ENCODE measurements around the gene MSI2.

MSI2 gene

DNA sequence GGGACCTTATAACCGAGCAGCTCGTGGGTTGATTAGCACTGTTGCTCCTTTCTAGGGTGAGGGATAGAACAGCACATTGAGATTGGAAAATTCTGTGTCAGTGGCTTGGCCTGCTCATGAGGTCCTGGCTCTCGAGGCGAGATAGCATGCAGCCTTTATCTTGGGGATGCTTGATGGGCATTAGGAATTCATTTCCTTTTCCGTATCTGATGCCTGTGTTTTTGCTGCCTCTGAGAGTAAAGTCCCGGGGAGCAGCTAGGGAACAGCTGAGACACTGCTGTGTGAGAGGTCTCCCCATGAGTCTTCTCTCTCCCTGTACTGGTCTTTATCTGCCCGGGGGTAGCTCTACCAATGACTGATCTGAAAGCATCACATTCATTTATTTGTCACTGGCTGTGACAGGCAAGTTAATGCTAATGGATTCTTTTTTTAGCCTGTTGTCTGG is 14.5 kb downstream of the MSI2 start:
- no peak for DNase-seq (ENCODE audit: low read depth)

DNA sequence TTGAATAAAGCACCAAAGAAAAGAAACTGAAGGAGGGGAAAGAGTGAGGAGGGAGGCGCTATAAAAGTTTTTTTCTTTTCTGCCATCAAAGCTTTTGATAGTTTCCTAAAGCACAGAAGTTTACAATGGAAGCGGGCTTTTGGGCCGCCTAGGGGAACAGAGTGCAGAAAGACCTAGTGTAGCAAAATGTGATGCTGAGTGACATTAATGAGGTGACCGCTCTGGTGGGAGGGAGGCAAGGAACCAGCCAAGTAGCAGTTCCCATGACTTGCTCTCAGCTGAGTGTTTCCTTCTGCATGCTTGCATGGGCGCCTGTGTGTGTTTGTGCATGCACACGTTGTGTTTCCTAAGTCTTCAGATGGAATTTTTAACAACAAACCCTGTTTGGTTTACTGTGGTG is 15.5 kb downstream of the MSI2 start:
- no peak for DNase-seq (ENCODE audit: low read depth)

DNA sequence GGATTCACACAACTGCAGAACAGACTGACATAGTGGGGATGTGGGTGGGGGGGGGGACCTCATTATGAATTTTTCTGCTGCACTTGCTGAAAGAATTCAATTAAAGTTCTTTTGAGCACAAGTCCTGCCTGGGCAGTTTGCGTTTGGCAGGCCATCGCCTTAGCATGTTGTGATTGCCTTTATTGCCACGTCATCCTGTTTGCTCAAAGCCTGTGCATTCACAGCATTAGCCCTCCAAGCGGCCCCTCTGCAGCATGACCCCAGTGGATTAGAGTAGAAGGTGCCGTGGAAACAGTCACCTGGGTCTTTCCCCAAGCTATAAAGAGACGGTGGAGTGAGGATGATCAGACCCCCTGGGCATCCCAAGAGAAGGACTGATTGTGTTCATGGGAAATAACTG is 17.2 kb downstream of the MSI2 start:
- no peak for DNase-seq (ENCODE audit: low read depth)

DNA sequence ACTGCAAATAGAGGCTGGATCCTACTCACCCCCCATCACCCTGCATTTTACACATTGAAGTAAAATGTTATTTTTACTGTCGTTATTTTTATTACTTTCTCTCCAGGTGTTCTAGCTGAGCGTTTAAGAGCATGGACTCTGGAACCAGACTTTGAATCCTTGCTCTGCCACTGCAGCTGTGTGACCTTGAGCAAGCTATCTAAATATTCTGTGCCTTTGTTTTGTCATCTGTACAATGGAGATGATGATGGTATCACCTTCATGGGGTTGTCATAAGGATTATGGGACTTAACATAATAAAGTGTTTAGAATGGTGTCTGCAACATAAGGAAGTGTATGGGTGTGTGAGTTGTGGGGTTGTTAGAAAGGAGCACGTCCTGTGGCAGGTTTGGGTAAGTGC is 17.8 kb downstream of the MSI2 start:
- DNase-seq (ENCODE audit: low read depth), result no peak

DNA sequence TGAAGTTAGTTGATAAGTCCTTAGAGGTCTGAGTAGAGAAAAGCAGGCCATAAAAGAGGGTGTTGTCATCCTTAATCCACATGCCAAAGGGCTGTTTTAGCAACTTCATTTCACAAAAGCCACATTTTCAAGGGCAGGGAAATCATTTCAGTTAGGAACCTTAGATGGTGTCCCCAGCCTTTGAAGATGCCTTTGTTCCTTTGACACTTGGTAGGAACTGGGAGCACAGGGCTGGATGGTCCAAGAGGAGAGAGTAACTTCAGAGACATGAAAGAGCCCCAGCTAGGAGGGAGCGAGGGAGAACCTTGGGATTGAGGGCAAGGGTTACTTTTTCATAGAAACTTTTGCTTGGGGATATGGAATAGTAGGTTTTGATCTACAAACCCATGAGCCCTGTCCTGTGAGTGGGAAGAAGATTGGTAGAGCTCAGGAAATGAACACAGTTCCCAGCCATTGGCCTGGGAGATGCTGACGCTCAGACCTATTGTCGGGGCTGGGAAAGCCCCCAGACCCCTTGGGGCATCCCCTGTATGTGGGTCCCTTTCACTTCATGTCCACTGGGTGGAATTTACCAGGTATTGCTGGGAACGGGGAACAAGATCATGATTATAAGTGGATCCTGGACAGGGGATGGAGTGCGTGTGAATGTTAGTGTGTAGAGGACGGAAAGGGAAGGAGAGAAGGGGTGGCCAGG is 18.9 kb downstream of the MSI2 start:
- DNase-seq (ENCODE audit: low read depth), result no peak

DNA sequence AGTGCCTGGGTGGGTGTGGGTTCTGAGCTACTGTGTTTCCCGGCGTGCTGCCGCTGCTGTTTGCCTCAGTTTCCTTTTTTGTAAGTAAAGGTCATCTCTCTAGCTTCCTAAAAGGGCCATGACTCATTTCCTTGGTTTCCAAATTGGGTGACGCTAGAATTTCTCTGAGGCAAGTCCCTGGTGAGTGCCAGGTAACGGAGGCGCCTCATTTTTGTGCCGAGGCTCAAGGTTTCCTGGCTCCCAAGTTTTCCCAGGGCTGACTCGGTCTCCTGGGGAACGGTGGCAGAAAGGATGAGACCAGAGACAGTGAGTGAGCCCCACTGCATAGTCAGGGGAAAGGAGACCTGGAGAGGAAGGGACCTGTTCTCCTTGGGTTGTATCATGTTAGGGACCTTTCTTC is 20.3 kb downstream of the MSI2 start:
- no peak for DNase-seq (ENCODE audit: low read depth)

DNA sequence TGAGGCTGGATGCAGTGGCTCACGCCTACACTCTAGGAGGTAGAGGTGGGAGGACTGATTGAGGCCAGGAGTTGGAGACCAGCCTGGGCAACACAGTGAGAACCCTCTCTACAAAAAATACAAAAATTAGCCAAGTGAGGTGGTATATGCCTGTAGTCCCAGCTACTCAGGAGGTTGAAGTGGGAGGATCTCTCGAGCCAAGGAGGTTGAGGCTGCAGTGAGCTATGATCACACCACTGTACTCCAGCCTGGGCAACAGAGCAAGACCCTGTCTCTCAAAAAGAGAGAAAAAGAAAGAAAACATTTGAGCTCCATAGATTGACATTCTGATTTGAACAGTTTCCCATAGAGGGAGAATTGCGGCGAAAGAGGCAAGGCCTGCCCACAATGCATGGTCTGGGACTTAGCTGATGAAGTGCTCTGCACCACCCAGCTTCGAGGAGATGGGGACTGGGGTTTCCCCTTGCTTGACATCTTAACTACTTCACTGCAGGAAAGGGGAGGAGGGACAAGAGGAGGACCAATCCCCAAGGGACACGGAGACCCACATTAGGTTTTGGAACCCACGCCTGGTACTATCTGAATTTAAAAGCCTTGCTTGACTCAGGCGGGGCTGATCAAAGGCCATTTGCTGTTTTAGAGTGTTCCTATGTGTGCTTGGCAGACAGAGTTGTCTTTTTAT is 21.7 kb downstream of the MSI2 start:
- no peak for DNase-seq (ENCODE audit: low read depth)

DNA sequence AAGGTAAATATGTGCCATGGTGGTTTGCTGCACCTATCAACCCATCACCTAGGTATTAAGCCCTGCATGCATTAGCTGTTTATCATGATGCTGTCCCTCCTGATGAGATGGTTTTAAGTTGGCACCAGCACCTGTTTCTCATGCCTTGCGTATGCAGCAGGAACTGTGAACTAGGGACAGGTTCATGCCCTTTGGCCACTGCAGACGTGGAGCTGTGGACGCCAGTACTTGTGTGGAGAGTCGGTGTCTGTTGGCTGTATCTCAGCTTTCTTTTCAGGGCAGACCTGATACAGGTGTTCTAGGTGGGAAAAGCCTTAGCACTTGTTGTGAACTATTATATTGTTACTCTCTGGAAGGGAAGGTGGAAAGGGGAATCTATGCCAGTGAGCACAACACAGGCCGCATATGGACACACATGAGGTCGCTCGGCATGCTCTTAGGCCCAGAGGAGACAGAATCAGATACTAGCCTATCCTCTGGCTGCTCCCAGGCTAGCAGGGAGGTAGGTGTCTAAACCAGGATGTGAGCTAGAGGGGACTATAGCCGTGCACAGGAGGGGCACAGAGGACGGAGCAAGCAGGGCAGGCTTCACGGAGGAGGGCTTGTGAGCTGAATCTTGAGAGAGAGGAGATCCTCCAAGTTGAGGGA is 22.5 kb downstream of the MSI2 start:
- no peak for DNase-seq (ENCODE audit: low read depth)

DNA sequence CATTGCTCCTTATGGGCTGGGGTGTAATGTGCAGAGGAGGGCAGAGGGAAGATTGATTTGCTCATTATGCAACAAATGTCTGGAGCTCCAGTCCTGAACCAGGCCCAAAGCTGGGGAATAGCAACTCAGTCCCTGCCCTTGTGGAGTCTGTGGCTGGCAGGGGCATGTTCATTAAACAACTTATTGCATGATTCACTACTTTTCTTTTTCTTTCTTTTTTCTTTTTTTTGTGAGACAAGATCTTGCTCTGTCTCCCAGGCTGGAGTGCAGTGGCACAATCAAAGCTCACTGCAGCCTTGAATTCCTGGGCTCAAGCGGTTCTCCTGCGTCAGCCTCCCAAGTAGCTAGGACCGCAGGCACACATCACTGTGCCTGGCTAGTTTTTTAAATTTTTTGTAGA is 23.1 kb downstream of the MSI2 start:
- no peak for DNase-seq (ENCODE audit: low read depth)

DNA sequence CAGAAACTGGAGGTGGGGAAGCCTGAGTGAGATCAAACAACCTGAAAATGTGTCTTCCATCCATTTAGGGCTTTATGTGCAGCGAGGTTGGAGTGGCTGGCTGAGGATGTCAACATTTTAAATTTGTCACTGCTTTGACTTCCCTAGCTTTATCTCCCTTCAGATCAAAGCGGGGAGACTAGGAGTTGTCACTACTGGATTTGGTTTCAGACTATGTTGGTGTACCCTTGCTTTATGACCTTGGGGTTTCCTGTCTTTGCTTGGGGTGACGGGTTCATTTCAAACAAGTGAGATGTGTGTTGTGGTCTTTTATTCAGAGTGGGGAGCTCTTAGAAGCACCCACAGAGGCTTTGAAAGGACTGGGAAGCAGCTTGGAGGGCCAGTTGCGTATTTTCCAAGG is 25.6 kb downstream of the MSI2 start:
- DNase-seq (ENCODE audit: low read depth), result no peak

DNA sequence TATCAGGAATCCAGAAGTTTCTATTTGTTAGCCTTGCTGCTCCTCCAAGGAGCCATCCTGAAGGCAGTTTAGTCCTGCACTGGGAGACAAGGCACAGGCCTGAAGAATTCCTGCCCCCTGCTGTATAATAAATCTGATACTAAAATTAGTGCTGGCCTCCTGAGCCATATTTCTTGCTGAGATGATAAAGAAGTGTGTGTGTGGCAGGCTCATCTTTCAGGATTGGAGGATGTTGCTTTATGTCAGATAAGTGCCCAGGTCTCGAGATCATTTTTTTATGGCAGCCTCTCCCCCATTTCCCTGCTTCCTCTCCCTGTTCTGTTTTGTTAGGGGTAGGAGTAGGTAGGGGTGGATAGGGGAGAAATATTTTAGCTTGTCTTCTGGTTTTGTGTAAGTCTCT is 26.0 kb downstream of the MSI2 start:
- DNase-seq (ENCODE audit: low read depth), result no peak

DNA sequence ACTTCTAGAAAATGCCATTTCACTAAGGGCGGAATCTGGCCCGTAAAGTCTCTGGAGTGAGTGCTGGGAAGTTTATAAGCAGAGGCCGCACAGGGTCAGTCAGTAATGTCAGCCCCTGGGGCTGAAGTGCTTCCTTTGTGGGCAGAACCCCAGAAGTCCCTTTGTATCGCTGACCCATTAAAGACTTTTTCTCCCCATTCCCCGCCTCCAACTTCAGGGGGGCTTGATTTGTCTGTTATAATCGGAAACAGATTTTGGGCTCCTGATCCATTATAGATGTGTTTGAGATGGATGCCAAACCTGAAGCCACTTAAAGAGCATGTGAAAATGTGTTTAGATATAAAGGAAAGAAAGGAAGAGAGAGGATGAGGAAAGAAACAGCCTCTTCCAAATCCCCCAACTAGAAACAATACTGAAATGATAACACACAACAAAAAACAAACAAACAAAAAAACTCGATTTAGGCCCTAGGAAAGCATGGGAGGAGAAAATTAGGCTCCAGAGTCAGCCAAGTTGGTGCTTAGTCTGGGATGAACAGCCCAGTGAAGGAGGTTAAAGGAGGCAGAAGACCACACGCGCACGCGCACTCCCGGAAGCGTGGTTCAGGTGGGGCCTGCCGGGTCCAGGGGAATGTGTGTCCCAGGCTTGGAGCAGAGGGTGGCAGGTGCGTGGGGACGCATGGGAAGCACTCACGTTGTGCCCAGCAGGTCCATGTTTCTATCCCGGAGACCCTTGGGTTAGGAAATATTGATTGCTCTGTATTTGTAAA is 27.1 kb downstream of the MSI2 start:
- DNase-seq (ENCODE audit: low read depth), result no peak

DNA sequence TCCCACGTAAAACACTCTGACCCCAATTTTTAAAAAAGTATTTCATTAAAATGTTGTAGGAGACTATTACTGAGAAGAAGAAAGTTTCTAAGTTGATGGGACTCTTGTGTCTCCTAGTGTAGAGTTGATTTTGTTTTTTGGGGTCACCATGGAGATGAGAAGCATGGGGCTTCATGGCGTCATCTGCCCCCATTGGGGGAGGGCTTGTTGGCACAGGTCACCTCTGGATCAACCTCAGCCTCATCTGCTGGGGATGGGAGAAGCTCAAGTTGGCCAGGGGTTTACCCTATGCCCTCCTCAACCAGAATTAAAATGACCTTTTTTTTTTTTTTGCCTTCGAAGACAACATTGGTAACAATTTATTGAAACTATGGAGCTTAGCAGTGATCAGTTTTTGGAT is 28.3 kb downstream of the MSI2 start:
- no peak for DNase-seq (ENCODE audit: low read depth)

DNA sequence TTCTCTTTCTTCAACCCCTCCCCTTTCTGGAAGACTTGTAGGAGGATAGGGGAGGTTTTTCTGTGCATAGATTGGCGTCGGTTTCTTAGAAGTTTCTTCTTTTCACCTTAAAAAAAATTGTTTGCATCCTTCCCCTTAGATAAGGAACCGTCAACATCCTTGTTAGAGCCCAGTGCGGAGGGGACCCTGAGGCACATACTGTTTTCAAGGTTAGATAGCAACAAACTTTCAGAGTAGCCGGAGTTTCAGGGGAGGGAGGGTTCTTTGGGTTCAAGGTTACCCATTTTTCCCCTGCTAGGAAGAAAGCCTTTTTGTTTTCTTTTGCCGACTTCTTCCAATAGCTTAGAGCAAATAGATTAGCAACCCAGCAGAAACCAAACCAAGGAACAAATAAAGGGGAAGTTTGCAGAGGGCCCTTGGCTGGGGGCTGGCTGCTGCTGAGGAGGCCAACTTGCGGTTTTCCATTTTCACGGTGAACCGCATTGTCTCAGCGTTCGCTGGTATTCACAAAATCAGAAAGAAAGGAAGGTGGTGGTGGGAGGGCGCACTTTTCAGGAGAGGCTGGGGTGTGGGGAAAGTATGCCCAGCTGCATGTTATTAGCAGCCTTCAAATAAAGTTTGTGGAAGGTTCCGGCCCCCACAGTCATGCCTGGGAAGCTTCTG is 28.8 kb downstream of the MSI2 start:
- no peak for DNase-seq (ENCODE audit: low read depth)

DNA sequence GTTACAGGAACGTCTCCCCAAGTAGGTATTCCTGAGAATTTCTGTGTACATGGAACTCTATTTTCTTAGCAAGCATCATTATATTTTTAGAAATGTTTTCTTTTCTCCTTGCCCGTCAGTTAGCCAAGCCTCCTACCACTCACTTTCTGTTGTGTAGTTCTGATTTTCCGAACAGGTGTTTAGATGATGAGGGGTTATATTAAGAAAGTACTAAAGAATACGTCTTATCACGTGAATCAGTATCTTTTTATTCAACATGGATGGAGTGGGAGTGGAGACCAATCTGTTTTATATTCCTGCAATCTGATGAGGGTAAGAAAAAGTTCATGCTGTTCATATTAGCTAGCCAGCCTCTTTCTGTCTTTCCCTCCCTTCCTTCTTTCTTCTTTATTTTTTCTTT is 29.4 kb downstream of the MSI2 start:
- no peak for DNase-seq (ENCODE audit: low read depth)

DNA sequence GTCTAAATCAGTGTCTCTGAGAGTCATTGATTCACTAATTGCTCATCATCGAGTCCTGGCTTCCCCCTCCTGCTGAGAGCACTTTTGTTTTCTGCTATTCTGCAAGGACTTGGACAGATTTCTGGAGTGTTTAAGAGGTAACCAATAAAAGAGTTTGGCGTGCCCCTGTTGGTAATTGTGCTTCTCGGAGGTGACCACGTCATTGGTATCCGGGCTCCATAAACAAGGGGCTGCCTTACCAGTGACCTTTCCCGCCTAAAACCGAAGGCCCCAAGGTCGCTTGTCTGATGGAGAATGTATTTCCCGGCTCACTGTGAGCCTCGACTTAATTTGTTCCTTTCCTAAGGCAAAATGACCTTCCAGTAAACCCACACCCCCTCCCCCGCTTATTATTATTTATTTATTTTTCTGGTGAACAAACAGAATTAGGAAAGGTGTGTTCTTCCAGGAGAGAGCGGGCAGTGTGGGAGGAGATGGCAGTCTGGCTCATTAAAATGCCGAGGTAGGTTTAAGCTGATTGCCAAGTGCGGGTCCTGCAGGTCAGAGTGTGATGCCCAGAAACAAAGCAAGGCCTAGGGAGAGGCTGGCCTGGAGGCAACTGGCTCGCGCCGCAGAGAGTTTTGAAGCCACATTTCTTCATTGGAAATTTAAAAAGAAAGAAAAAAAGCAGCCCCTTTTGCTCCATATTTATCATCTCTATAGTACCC is 30.2 kb downstream of the MSI2 start:
- DNase-seq (ENCODE audit: low read depth), result no peak

DNA sequence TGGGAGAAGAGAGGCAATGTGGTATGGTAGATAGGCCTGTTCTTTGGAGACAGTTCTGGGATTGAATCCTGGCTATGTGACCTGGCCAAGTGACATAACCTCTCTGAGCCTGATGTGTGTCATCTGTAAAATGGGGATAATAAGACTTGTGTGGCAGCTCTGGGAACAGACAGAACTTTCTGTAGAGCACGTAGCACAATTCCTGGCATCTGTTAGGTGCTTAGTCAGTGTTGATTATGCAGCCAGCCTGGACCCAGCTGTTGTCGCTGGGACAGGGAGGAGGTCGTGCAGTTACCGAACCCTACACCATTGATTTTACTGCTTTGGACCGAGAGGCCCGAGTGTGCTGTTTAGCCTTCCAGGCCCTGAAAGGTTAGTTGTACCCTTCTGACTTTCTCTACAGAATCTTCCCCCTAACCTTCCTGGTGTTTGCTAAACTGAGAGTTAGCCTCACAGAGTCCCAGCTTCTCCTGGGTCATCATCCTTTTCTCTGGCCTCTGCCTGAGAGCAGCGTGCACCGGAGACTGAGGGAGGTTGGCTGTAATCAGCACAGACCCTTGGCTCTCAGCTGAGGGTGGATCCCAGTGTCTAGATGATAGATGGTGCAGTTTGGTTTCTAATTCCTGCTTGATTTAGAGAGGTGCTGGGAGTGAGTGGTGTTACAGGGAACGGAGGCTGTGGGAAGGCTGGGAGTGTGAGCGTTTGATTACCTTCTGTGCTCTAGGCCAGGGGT is 31.9 kb downstream of the MSI2 start:
- DNase-seq (ENCODE audit: low read depth), result no peak

DNA sequence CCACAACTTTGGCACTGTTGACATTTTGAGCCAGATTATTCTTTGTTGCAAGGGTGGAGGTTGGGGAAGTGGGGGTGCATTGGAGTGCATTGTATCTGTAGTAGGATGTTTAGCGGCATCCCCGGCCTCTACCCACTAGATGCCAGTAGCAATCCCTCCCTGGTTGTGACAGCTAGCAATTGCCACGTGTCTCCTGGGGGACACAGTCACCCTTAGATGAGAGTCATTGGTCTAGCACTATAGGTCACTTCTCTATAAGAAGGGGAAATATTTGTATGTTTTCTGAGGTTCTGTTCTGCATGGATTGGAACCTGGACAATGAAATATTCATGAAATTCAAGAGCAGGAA is 32.4 kb downstream of the MSI2 start:
- DNase-seq (ENCODE audit: low read depth), result no peak

DNA sequence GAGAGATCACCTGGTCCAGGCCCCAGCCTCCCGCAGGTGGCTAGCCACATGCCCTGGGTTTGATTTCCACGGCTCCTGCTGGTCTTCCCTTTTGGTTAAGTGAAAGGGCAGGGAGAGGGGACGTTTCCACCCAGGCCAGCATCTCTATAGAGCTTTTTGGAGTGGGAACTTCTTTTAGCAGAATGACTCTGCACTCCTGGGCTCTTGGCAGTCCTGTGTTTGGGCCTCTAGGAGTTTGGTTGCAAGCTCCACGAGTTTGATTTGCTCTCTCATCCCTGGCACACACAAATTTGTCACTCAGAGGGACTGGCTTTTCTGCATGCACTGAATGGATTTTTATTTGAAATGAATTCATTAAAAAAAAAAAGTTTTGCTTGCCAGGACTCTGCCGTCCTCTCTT is 32.8 kb downstream of the MSI2 start:
- DNase-seq (ENCODE audit: low read depth), result no peak

DNA sequence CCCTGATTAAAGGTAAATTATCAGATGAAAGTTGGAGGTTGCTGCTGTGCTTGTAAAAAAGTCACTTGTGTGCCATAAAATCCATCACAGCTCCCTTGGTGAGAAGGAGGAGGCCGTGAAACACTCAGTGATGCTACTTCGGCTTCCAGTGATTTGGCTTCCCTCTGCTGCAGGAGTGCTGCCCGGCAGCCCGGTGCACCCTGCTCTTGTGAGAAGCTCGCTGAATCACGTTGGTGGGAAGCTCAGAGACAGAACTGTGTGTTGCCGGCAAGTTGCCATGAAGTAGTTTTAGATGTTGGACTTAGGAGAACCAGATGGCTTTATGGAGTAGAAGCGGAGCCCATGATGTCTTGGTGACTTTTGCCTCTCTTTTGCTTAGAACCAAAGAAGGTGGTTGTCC is 33.3 kb downstream of the MSI2 start:
- DNase-seq (ENCODE audit: low read depth), result no peak

DNA sequence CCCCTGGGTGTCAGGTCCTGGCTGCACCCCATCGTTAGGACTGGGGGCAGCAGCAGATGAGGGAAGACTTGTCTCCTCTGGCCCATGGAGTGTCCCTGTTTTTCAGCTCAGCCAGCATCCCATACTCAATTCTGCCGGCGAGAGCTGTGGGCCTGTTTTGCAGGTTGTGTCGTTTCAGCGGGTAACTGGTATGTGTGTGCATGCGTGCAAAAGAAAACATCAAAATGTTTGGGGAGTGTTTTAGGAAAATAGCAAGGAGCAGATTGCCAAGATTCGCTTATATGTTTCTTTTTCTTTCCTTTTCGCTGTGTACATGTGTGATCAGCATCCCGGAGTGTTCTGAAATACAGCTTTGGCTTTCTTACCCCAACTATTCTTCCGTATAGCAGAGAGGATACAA is 34.7 kb downstream of the MSI2 start:
- DNase-seq (ENCODE audit: low read depth), result no peak
